ENCODE results near the gene GASK1A.

Gene GASK1A

DNA sequence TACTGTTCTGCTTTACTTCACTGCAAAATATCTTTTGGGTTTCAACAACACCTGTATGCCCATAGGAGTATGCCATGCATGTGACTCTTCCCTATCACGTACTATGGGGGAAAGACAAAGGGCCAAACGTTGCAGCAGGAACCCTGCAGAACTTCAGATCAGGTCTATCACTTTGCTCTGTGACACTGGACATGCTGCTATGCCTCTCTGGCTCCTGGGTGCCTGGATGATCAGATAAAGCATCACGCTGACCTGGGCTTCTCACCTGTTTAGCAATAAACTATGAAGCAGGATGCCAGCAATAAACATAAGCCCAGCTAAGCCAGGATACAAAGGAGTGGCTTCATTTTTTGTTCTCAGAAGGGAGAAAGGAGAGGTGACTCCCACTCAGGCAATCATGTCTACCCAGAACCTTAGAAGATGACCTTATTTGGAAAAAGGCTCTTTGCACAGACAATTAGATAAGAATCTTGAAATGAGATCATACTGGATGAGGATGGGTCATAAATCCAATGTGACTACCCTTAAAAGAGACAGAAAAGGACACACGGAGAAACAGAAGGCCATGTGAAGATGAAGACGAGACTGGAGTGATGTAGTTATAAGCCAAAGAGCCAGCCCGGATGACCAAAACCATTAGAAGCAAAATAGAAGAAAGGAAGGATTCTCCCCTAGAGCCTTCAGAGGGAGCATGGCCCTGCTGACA lies 107.5 kb downstream of the GASK1A start:
- DNase-seq (ENCODE audit: low read depth in 3 of 3, low spot score in 1 of 3) = no peak

DNA sequence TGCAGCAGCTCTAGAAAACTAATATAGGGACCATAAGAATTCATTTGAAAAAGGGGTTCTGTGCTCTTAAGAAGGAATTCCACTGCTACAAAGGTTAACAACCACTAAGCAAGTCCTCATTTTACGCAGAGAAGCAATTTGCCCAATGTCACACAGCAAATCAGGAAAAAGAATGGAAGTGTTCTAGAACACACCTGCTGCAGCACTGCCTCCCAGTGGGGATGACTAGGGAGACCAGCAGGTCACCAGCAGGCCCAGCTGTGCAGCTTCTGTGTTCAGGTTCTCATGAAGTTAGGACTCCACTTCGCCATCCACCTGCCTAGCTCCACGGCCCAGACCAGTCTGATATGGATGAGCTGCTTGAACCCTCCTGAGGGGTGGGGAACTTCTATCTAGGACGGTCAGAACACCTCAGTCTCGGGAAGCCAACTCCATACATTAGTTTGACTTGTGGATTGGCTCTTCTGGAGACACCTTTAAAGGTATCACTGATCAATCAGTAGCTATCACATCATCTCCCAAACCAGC lies 108.2 kb downstream of the GASK1A start:
- DNase-seq (ENCODE audit: low read depth in 3 of 3, low spot score in 1 of 3) = no peak

DNA sequence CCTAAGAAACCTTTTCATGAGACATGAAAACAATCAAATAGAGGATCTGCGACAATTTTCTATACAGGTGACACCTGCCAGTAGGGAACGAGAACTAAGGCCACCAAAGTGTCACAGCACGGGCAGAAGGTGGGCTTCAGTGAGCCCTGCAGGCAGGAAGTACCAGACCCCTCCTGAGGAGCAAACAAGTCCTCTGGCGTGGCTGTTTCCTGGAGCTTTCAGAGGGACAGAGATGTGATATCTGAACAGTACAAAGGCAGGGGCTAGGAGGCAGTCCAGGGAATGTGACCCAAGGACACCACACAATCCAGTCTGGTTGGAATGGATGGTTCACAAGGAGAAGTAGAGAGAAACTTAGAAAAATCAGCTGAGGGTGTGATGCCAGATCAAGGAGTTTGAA lies 110.0 kb downstream of the GASK1A start:
- DNase-seq (ENCODE audit: low read depth in 3 of 3, low spot score in 1 of 3) = no peak

DNA sequence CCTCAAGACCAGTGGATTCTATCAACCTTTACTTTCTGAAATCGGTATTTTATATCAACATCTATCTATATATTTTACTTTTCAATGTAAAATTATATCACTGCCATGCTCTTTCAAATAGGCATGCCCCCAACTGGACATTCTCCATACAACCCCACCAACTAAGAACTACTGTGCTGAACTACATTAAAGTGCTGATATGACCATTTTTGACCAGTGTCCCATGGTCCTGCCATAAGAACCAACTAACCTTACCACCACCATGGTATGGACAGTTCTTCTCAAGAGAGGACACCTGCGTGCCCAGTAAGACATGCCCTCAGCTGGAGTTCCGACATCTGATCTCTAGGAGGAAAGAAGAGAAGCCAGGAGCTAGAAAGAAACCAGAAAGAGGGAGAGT lies 111.1 kb downstream of the GASK1A start:
- DNase-seq (ENCODE audit: low read depth in 3 of 3, low spot score in 1 of 3) = no peak

DNA sequence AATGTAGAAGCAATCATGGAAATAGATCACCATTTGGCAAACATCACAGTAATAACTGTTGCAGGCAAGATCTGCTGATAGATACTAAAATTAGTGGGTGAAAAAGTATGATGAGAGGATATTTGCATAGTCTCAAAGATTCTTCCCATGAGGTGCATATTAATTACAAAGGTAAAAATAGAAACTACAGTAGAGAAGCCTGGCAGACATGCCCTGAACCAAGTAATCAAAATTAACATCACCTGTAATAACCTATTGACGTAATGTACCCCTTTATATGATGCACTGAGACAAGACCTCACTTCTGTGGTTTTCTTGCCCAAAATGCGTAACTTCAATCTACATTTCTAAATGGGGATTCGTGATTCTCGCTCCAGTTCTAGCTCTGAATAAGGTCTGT lies 112.4 kb downstream of the GASK1A start:
- no peak for DNase-seq (ENCODE audit: low read depth in 3 of 3, low spot score in 1 of 3)

DNA sequence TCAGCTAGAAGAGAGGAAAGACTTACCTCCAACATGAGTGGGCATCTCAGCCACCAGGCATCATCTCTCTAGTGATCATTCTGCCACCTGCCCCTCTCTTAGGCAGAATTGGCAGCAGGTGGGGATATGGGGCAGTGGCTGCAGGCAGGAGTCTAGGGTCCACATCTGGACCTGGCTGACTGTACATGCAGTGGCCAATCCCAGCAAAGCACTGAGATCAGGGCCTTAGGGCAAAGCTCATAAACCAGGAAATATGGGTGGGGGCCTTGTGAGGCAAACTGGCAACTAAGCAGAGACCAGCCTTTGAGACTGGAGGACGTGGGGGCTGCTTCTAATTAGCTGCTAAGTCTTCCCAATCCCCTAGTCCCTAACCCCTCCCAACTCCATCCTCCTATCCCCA lies 113.9 kb downstream of the GASK1A start:
- no peak for DNase-seq (ENCODE audit: low read depth in 3 of 3, low spot score in 1 of 3)

DNA sequence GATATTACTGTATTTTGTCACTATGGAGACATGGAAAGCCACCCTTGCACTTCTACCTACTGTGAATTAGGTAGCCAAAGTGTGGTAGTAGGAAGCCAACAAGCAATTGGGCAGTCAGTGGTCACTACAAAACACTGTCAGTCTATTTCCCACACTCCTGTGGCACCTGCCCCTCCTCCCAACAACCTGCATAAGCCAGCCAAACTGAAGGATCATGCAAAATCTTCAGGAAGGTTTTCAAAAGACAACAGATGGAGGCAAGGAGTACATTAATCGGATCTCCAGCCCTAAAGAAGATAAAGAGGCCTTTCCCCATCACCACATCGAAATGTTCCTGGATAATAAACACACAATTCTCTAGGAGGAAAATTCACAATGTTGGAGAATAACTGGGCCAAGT lies 114.9 kb downstream of the GASK1A start:
- no peak for DNase-seq (ENCODE audit: low read depth in 3 of 3, low spot score in 1 of 3)

DNA sequence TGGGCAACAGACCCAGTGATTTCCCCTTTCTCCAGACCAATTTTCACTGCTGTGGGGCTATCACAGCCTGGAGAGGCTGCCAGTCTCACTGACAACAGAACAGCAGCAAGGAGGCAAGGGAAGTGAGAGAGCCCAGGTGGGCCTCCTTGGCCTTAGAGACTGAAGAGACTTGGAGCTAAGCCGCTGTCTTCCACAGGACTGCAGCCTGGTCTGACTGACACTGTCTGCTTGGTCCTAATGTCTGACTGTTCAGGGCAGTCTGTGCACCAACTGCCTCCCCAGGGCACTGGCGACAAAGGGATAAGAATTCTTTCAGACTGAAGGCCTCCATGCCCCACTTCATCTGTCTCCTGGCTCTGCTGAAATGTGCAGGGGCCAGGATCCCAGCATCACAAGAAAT lies 115.3 kb downstream of the GASK1A start:
- no peak for DNase-seq (ENCODE audit: low read depth in 3 of 3, low spot score in 1 of 3)

DNA sequence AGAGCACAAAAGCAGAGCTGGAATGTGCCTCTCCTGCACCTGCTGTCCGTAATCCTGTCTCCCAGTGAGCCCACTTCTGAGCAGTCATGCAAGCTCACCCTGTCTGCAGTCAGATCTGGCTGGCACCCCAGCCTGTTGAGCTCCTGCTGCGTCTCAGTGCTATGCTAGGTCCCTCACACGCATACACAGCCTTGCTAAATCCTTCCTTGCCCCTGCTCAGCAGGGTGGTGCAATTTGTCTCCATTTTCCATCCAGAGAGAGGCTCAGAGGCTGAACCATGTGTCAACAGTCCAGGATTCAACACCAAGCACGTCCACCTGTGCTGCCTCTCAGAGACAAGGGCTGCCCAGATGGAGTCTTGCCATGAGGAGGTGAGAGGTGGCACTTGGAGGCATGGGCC lies 115.7 kb downstream of the GASK1A start:
- no peak for DNase-seq (ENCODE audit: low read depth in 3 of 3, low spot score in 1 of 3)

DNA sequence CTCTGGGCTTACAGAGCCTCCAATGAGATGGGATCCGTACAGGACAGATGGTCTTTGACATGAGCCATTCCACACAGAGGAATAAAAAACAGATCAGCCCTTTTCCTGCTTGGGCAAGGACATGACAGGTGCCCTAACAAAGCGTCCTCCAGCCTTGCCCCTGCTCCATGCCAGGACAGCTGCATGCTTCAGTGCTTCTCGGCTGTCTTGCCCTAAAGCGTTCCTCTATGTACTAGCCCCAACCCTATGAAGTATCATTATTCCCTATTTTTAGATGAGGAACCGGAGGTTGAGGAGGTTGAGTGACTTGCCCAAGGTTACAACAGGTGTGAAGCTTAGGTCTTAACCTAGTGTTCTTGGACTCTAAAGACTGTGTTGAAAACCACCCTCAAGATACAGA lies 116.3 kb downstream of the GASK1A start:
- no peak for DNase-seq (ENCODE audit: low read depth in 3 of 3, low spot score in 1 of 3)

DNA sequence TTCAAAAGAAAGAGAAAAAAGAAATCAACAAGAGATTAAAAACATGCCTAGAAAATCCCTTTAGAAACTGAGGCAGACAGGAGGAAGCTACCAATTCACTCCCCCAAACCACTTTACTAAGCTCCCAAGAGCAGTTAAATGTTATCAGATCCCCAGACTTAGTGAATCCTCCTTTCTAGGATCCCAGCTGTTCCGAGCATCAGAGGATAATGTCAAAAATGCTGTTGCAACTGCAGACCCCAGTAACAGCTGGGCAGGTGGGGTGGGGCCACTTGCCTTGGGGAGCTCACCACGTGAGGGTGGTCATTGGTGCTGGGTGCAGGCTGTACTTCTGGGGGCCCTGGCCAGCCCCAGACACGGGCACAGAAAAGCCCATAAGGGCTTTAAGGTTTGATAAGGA lies 117.7 kb downstream of the GASK1A start:
- DNase-seq (ENCODE audit: low read depth in 3 of 3, low spot score in 1 of 3) = no peak

DNA sequence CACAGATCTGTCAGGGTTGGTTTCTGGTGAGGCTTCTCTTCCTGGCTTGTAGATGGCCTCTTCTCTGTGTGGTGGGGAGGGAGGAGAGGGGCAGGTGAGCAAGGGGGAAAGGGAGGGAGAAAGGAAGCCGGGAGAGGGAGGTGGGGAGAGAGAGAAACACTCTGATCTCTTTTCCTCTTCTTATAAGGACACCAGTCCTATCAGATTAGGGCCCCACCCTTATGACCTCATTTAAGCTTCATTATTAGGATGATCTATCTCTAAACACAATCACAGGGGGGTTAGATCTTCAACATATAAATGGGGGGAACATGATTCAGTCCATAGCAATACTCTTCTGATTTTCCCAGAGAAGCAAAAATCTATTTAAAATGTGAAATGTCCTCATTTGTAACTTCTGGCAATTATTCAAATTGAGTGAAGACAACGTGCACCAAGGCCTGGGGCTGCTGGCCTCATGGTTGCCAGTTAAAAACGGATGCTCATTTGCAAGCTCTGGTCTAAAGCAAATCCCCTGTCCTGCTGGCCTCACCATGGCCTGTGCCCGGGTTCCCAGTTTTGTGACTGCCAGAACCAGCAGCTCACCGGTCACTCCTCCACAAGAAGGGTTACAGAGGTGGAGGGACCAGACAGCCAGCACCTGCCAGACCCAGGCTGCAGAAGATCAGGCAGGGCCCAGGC lies 118.4 kb downstream of the GASK1A start:
- no peak for DNase-seq (ENCODE audit: low read depth in 3 of 3, low spot score in 1 of 3)

DNA sequence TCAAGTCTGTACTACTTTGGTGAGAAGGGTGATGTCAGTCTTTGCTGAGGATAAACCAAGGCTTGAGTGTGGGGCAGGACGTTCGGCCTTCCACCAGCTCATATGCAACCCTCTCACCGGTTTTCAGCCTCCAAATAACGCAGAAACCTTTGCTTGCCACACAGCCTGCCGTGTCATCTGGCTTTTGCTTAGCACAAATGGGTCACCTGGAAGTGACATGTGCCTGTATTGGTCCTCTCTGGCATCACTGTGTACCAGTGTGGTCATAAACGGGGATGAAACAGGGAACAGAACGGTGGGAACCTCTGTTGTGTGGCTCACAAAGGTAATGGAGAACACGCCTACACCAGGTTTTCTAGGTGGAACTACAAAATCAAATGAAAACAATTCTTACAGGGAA lies 119.7 kb downstream of the GASK1A start:
- no peak for DNase-seq (ENCODE audit: low read depth in 3 of 3, low spot score in 1 of 3)

DNA sequence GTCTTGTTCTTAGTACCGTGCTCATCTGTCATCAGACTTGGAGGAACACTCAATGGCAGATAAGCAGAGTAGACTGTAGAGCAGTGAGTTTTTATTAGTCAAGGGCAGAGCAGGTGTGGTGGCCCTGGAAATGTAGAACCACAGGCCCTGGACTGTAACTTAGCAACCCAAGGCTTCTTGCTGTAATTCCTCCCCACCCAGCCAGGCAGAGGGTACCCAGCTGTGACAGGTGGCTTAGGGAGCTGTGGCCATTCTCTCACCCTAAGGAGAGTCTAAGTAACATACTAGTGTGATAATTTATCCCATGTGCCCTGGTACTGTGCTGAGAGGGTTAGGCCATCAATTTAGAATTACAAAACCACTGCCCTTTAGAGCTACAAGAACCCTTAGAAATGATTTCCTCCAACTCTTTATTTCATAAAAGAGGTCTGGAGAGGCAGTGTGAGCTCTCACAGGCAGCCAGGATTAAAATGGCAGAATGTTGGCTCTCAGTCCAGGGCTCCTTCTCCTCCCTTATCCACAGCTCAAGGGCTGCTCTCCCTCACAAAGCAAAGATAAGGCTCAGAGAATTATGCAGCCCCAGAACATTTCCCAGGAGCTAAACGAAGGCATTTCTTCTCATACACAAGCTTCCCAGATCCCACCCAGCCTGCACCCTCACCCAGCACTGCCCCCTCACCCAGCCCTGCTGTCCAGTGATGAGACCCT lies 123.8 kb downstream of the GASK1A start:
- DNase-seq (ENCODE audit: low read depth in 3 of 3, low spot score in 1 of 3) = no peak

DNA sequence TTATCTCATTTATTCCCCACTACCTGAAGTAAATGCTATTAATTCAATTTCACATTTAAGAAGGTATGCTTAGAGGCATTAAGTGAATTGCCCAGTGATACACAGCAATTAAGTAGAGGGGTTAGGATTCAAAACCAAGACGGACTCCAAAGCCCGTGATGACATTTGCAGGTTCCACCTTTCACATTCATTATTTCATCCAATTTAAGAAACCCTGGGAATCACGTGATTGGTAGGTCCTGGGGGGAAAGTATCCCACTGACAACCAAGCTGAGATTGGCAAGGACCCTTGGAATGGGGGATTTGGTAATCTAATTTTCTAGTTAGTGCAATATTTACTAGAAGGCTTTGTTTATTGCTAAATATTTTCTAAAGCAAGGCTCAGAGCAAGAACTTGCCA lies 124.9 kb downstream of the GASK1A start:
- DNase-seq (ENCODE audit: low read depth in 3 of 3, low spot score in 1 of 3) = no peak

DNA sequence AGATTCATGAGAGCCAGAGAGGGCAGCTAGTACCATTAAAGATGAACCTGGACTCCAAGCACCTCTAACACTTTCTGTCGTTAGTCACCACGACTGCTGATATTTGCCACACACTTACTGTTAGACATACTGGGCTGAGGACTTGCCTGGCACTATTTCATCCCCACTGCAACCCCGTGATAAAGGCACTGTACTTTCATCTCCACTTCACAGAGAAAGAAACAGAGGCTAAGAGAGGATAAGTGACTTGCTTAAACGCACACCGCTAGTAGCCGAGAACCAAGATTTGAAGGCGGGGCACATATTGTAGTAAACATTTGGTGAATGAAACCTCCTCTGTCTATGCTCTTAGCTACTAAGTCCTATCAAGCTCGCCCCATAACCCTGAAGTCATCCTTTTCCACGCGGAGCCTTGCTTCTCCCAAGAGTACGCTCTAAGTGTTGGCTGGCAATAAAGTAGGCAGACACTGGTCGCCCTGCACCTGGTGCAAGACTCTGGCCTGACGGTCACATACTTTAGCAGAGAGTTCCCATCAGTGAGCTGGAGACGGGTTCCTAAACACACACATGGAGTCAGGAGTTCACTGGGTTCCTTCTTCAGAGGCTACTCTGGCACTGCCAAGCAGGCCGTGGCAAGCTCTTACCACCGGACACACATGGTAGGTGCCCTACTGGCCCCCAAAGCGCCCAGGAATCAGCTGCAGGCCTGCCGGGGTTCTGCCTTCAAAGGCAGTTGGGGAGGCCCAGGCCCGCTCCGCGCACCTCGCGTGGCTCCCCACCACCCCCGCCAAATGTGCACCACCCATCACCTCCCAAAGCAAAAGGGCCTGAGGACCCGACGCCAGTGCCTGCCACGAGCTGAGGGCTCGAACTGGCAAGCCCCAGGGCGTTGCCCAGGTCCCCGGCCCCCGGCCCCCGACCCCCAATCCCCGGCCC lies 125.8 kb downstream of the GASK1A start:
- DNase-seq (ENCODE audit: low read depth in 3 of 3, low spot score in 1 of 3) = no peak

DNA sequence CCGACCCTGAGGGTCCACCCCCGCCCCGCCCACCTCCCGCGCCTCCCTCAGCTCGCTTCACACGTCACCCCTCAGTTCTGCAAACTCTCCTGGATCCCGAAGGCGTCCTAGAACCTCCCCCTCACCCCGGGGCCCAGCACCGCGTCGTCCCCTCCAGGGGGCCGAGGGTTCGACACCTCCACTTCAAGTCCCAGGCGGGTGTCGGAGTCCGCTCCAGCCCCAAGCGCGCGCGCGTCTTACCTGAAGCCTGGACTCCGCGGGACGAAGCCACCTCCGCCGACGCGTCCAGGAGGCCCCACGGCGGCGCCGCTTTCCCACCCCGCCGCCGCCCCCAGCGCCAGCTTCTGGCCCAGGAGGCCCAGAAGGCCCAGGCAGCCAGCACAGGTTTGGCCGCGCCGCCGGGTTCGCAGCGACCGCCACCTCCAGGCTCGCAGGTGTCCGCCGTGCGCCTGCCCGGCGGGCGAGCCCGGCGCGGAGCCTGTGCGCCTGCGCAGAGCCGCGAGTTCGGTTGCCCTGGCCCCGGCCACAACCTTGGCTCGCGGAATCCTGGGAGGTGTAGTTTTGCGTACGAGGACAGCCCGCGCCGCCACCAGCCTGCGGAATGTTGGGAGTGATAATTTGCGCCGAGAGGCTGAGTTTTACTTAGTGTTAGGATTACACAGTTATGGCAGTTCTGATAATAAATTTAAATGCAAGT lies 126.6 kb downstream of the GASK1A start, which contains the start of gene POMGNT2:
POMGNT2 (minus strand) TSS at position 484 of the 697 bp plus-strand sequence. CDS start 24,648 bp downstream, outside the sequence.
- peak; percentile 67 to 79 (median 79) for DNase-seq (ENCODE audit: low read depth in 3 of 3, low spot score in 1 of 3)

DNA sequence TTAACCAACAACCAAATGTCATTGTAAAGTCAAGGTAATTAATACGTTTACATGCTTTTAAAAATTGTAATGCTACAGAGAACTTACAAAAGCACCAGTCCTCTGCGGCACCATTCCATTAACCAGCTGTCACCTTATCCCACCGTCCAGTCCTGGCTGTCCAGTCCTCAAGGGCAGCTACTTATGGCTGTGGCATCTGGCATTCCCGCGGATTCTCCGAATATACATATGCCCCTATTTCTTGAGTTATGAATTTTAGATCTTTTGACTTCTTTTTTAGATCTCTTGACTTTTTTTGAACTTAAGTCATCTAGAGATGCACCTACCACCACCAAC lies 127.2 kb downstream of the GASK1A start:
- no peak for DNase-seq (ENCODE audit: low read depth in 3 of 3, low spot score in 1 of 3)
